Activated CD4-positive, alpha-beta T cell treated with anti-CD3 and anti-CD28 coated beads, Interleukin-2, Interleukin-6, amounts not matched to agents 100 ng/mL and 50 ng/mL, durations not matched to agents 16 hours and 8 hours (primary cell): ENCODE measurements around the gene LIMS2.

Experiments
- DNase-seq: peaks from one replicate; pipeline ENCODE4 v3.0.0-alpha.2; 2020

LIMS2 gene

GRCh38 chr2:127700527-127701192, 25.3 kb upstream of the LIMS2 start:
- DNase-seq = peak; percentile 22

GRCh38 chr2:127698553-127699355, 23.4 kb upstream of the LIMS2 start:
- no peak for DNase-seq

GRCh38 chr2:127697482-127698180, 22.3 kb upstream of the LIMS2 start:
- no peak for DNase-seq

GRCh38 chr2:127695491-127696472, 20.5 kb upstream of the LIMS2 start:
- DNase-seq = peak; percentile 61

GRCh38 chr2:127694986-127695385, 19.7 kb upstream of the LIMS2 start:
- DNase-seq = no peak

GRCh38 chr2:127690696-127691095, 15.4 kb upstream of the LIMS2 start:
- DNase-seq = no peak

GRCh38 chr2:127688405-127688804, 13.1 kb upstream of the LIMS2 start:
- no peak for DNase-seq

- no peak for DNase-seq
These were observed 10.2 kb upstream of the LIMS2 start for GRCh38 chr2:127685410-127686080.

- no peak for DNase-seq
These were observed 8.4 kb upstream of the LIMS2 start for GRCh38 chr2:127683757-127684156.

GRCh38 chr2:127683056-127683455, 7.7 kb upstream of the LIMS2 start:
- no peak for DNase-seq

GRCh38 chr2:127681976-127682857, 6.9 kb upstream of the LIMS2 start:
- DNase-seq = no peak

GRCh38 chr2:127681288-127681804, 6.0 kb upstream of the LIMS2 start:
- no peak for DNase-seq

- no peak for DNase-seq
These were observed 5.5 kb upstream of the LIMS2 start for GRCh38 chr2:127680706-127681287.

GRCh38 chr2:127679680-127680361, 4.5 kb upstream of the LIMS2 start:
- DNase-seq = no peak

GRCh38 chr2:127678991-127679390, 3.7 kb upstream of the LIMS2 start:
- DNase-seq = no peak

- DNase-seq = no peak
These were observed 3.2 kb upstream of the LIMS2 start for GRCh38 chr2:127678531-127678930.

GRCh38 chr2:127676906-127677305, 1.6 kb upstream of the LIMS2 start:
- no peak for DNase-seq

GRCh38 chr2:127674241-127675209, 805 bp downstream of the LIMS2 start:
- peak; percentile 12 for DNase-seq
